Erythroblast (primary cell): ENCODE measurements around the gene UGT1A3.

Source experiments
- GATA1 ChIP-seq: IDR thresholded peaks from 2 replicates; pipeline ENCODE4 v1.6.1; 2011; ENCODE audit warnings: low read depth, mild to moderate bottlenecking, control low read depth, low read length, moderate library complexity
- POLR2A ChIP-seq: IDR thresholded peaks from 2 replicates; pipeline ENCODE4 v1.6.1; 2011; ENCODE audit warnings: mild to moderate bottlenecking, low read length

DNA sequence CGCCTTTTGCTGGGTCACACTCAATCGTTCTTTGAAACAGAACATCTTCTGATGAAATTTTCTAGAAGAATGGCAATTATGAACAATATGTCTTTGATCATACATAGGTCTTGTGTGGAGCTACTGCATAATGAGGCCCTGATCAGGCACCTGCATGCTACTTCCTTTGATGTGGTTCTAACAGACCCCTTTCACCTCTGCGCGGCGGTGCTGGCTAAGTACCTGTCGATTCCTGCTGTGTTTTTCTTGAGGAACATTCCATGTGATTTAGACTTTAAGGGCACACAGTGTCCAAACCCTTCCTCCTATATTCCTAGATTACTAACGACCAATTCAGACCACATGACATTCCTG is 15.6 kb upstream of the UGT1A3 start:
- TF ChIP-seq POLR2A, result no peak
- TF ChIP-seq GATA1, result no peak
